Common myeloid progenitor, CD34-positive (primary cell): ENCODE measurements around the gene APOL1.

ENCODE experiments used
- CTCF ChIA-PET: fragments of 350-600 bp; sonication (Branson Sonifier 250); formaldehyde crosslinking; loops from one replicate; lab custom pipeline; 2021; ENCODE audit warnings: antibody characterized with exemption; lab: Charles Lee
- POLR2A ChIA-PET: fragments of 350-600 bp; sonication (Branson Sonifier 250); formaldehyde crosslinking; loops from one replicate; lab custom pipeline; 2021; ENCODE audit warnings: antibody characterized with exemption; lab: Charles Lee
- DNase-seq, 3 donors: peaks; one replicate each; pipeline versions ENCODE4 v3.0.0 to v3.0.0-alpha.2; 2013
- H3K27ac ChIP-seq, 2 experiments: 1 replicate in 1 of 2; 2 replicates in 1 of 2; pipeline ENCODE4 v1.7.0; 2013; ENCODE audit warnings: inconsistent platforms in 2 of 2, low read length in 2 of 2, mild to moderate bottlenecking in 2 of 2, low read depth in 1 of 2, moderate library complexity in 1 of 2; ENCODE audit not compliant: severe bottlenecking in 2 of 2, insufficient read depth in 1 of 2, poor library complexity in 1 of 2
- H3K27me3 ChIP-seq, 5 experiments: replicated peaks in 2 of 5; 1 replicate in 3 of 5; 2 replicates in 2 of 5; pipeline versions ENCODE4 v1.6.1 to v1.7.0; 2013; ENCODE audit warnings: low read length in 4 of 5, mild to moderate bottlenecking in 2 of 5, moderate library complexity in 2 of 5, inconsistent platforms in 1 of 5; ENCODE audit not compliant: insufficient read depth in 5 of 5, control insufficient read depth in 4 of 5
- H3K36me3 ChIP-seq, 4 experiments: 1 replicate in 2 of 4; 2 replicates in 2 of 4; pipeline versions ENCODE4 v1.6.1 to v1.7.0; 2013; ENCODE audit warnings: low read length in 3 of 4, control low read depth in 1 of 4, mild to moderate bottlenecking in 1 of 4; ENCODE audit not compliant: control insufficient read depth in 4 of 4, insufficient read depth in 4 of 4
- H3K4me1 ChIP-seq, 4 experiments: 1 replicate in 3 of 4; 2 replicates in 1 of 4; pipeline versions ENCODE4 v1.6.1 to v1.7.1; 2013; ENCODE audit warnings: low read length in 3 of 4, mild to moderate bottlenecking in 3 of 4, control low read depth in 1 of 4, inconsistent platforms in 1 of 4, moderate library complexity in 1 of 4; ENCODE audit not compliant: control insufficient read depth in 4 of 4, insufficient read depth in 4 of 4; ENCODE audit errors: control extremely low read depth in 1 of 4
- H3K4me3 ChIP-seq, 7 experiments: 1 replicate in 4 of 7; 2 replicates in 3 of 7; pipeline versions ENCODE4 v1.5.1 to v1.7.0; 2013; ENCODE audit warnings: mild to moderate bottlenecking in 7 of 7, low read length in 6 of 7, moderate library complexity in 6 of 7, inconsistent platforms in 2 of 7, low read depth in 2 of 7, control low read depth in 1 of 7; ENCODE audit not compliant: insufficient read depth in 4 of 7, control insufficient read depth in 1 of 7; ENCODE audit errors: extremely low read depth in 1 of 7
- H3K9me3 ChIP-seq, 5 experiments: 1 replicate in 4 of 5; 2 replicates in 1 of 5; pipeline versions ENCODE4 v1.6.1 to v1.7.1; 2013; ENCODE audit warnings: low read length in 4 of 5, mild to moderate bottlenecking in 2 of 5, inconsistent platforms in 1 of 5, low read depth in 1 of 5, moderate library complexity in 1 of 5; ENCODE audit not compliant: control insufficient read depth in 4 of 5, insufficient read depth in 2 of 5; ENCODE audit errors: control extremely low read depth in 1 of 5
- WGBS: methylation state at CpG from one replicate; pipeline ENCODE4 v1.1.5; 2013; ENCODE audit not compliant: insufficient coverage; 5-methylcytosine and 5-hydroxymethylcytosine counted together

The APOL1 gene

GRCh38 chr22:36316419-36316818, 63.5 kb downstream of the APOL1 start:
- POLR2A ChIA-PET: interaction anchor here (0.6 kb wide), 1 partner anchor 10 kb away, joined by 3 read pairs; no protein-coding TSS in a partner anchor
- Histone ChIP-seq H3K4me1 (no peaks in the 10 kb centered on the region), H3K9me3 (no peaks in the 10 kb centered on the region), H3K4me3 (no peak overlapping the region), H3K27me3 (no peaks in the 10 kb centered on the region), H3K27ac (no peak overlapping the region), H3K36me3 (peaks cover 21 to 90% (median 75%) of the 10 kb centered on the region in 4 experiments)
- 98% methylated on average over 12 of the region's 14 CpGs for WGBS
- no peak for DNase-seq
- CTCF ChIA-PET: no interaction called here
